ENCODE data around the gene TNS2. TPM values are rescaled to one million over a fixed set of nuclear protein-coding genes. Genes with fewer than 3 reads are reported as not detected.
A peak's percentile ranks its signal among the peaks of the same experiment; 100 is the strongest.

The TNS2 gene
- total and polyA plus RNA-seq, 2 of the 13 experiments (the other 11 are each of a cell fraction or from before 2014, with no cell fraction given): 8.9 to 20.4 TPM

- TF ChIP-seq PRPF4 (IDR thresholded peaks at IDR 0.05; ENCODE audit: low read depth, low read length, poor library complexity, severe bottlenecking) (peak; percentile 82), MYPOP (CRISPR knock-in tag; IDR thresholded peaks at IDR 0.05) (no peak), DR1 (CRISPR knock-in tag; IDR thresholded peaks at IDR 0.05) (no peak), ZNF350 (CRISPR knock-in tag; IDR thresholded peaks at IDR 0.05; ENCODE audit: borderline replicate concordance, low read depth) (no peak), ZNF878 (CRISPR knock-in tag; IDR thresholded peaks at IDR 0.05) (no peak), ZNF138 (CRISPR knock-in tag; IDR thresholded peaks at IDR 0.05; ENCODE audit: low read depth) (no peak), ZNF281 (CRISPR knock-in tag; IDR thresholded peaks at IDR 0.05; ENCODE audit: borderline replicate concordance) (peak; percentile 88), HMGXB4 (CRISPR knock-in tag; IDR thresholded peaks at IDR 0.05; ENCODE audit: borderline replicate concordance in 1 of 2, low read depth in 1 of 2) (no peak), ZNF589 (CRISPR knock-in tag; conservative IDR thresholded peaks at IDR 0.05) (no peak), ZNF564 (CRISPR knock-in tag; IDR thresholded peaks at IDR 0.05) (no peak), IRF1 (CRISPR knock-in tag; IDR thresholded peaks at IDR 0.05; ENCODE audit: low read depth) (no peak), MEIS2 (CRISPR knock-in tag; IDR thresholded peaks at IDR 0.05) (no peak), MAX (IDR thresholded peaks at IDR 0.05) (no peak)
These were observed 5.7 kb upstream of the TNS2 start (continued) for GRCh38 chr12:53044052-53044581.

Data from HepG2 (cell line).